IPS DF 6.9 (cell line): Measurements from ENCODE around the gene NUCB1.

Experiments used
- DNase-seq: peaks from one replicate; pipeline ENCODE4 v3.0.0-alpha.2; 2013; ENCODE audit warnings: low read depth, low spot score
- H3K27ac ChIP-seq: one replicate; pipeline ENCODE4 v1.5.1; 2013; ENCODE audit warnings: low read length, control low read depth
- H3K27me3 ChIP-seq: 2 replicates; pipeline ENCODE4 v1.6.1; 2013; ENCODE audit warnings: mild to moderate bottlenecking, low read length; ENCODE audit not compliant: control insufficient read depth, insufficient read depth
- H3K36me3 ChIP-seq: 2 replicates; pipeline ENCODE4 v1.6.1; 2013; ENCODE audit warnings: low read length; ENCODE audit not compliant: control insufficient read depth, insufficient read depth
- H3K4me1 ChIP-seq: 2 replicates; pipeline ENCODE4 v1.6.1; 2013; ENCODE audit warnings: low read length; ENCODE audit not compliant: control insufficient read depth, insufficient read depth
- H3K4me3 ChIP-seq: 2 replicates; pipeline ENCODE4 v1.5.1; 2013; ENCODE audit warnings: mild to moderate bottlenecking, low read length
- H3K9me3 ChIP-seq: 2 replicates; pipeline ENCODE4 v1.6.1; 2013; ENCODE audit warnings: low read length, inconsistent platforms; ENCODE audit not compliant: control insufficient read depth, insufficient read depth
- WGBS: extraction: QIAGEN DNeasy Blood & Tissue Kit; methylation state at CpG from one replicate; pipeline ENCODE4 v1.1.7; 2013; ENCODE audit warnings: mixed read lengths, missing lambda C conversion rate; ENCODE audit not compliant: insufficient read length, insufficient coverage; 5-methylcytosine and 5-hydroxymethylcytosine counted together

The NUCB1 gene

DNA sequence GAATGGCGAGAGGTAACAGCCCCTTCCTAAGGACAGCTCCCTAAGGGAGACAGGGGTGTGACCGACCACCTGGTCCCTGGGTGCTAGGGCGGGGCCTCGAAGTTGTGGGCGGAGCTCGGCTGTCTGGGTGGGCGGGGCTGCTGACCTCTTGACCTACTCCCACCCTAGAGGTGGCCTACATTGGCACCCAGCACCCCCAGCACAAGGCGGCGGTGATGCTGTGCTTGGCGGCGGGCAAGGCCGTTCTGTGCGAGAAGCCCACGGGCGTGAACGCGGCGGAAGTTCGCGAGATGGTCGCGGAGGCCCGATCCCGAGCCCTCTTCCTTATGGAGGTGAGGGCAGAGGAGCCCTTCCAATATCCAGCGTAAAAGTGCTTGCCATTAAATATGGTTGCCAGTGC is 35.8 kb downstream of the NUCB1 start:
- Histone ChIP-seq H3K4me3 (no peak overlapping the region), H3K36me3 (no peaks in the 10 kb centered on the region), H3K9me3 (no peaks in the 10 kb centered on the region), H3K27me3 (no peaks in the 10 kb centered on the region; the same call in 1 of the 2 replicates), H3K27ac (no peak overlapping the region), H3K4me1 (no peaks in the 10 kb centered on the region)
- no peak for DNase-seq
- no CpG with 5 or more reads among the region's 25 CpGs for WGBS

DNA sequence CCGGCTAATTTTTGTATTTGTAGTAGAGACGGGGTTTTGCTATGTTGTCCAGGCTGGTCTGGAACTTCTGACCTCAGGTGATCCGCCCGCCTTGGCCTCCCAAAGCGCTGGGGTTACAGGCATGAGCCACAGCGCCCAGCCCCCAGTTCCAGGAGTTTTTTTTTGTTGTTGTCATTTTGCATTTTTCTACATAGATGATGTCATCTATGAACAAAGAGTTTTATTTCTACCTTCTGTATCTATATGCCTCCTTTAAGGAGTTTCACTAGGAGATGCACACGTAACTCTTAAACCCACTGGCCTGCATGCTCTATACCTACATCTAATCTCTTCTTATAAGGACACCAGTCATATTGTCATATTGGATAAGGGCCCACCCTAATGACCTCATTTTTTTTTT is 38.1 kb downstream of the NUCB1 start:
- Histone ChIP-seq H3K27me3 (no peaks in the 10 kb centered on the region), H3K27ac (no peak overlapping the region), H3K4me3 (no peak overlapping the region), H3K9me3 (no peaks in the 10 kb centered on the region), H3K36me3 (no peaks in the 10 kb centered on the region), H3K4me1 (no peaks in the 10 kb centered on the region)
- no peak for DNase-seq
- no CpG with 5 or more reads among the region's 7 CpGs for WGBS

DNA sequence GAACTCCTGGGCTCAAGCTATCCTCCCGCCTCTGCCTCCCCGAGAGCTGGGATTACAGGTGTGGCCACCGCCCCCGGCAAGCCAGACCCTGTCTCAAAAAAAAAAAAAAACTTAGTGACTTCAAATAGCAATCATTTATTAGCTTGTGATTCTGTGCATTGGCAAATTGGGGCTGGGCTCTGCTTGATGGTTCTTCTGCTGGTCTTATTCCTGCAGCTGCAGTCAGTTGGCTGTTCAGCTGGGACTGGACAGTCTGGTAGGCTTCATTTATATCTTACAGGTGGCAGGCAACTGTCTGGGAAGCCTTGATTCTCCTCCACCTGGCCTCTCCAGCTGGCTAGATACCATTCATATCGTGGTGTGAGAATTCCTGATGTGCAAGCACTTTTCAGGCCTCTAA is 40.8 kb downstream of the NUCB1 start:
- Histone ChIP-seq H3K27ac (no peak overlapping the region), H3K9me3 (no peaks in the 10 kb centered on the region), H3K4me1 (no peaks in the 10 kb centered on the region), H3K27me3 (no peaks in the 10 kb centered on the region), H3K4me3 (no peak overlapping the region), H3K36me3 (no peaks in the 10 kb centered on the region)
- no CpG with 5 or more reads among the region's 5 CpGs for WGBS
- DNase-seq = no peak

DNA sequence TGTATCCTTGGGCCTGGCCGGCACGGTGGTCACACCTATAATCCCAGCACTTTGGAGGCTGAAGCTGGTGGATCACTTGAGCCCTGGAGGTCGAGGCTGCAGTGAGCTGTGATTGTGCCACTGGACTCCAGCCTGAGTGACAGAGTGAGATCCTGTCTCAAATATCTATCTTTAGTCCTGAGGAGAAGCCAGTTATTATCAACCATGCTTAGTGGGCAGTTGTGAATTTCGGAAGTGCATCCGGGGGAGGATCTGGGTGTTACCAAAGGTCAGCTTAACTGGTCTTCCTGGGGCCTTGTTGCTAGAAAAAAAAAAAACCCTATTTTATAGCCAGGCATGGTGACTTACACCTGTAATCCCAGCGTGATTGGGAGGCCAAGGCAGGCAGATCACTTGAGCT is 43.0 kb downstream of the NUCB1 start:
- Histone ChIP-seq H3K4me1 (no peaks in the 10 kb centered on the region), H3K27me3 (no peaks in the 10 kb centered on the region), H3K36me3 (no peaks in the 10 kb centered on the region), H3K27ac (no peak overlapping the region), H3K4me3 (no peak overlapping the region), H3K9me3 (no peaks in the 10 kb centered on the region)
- no CpG with 5 or more reads among the region's 6 CpGs for WGBS
- no peak for DNase-seq

DNA sequence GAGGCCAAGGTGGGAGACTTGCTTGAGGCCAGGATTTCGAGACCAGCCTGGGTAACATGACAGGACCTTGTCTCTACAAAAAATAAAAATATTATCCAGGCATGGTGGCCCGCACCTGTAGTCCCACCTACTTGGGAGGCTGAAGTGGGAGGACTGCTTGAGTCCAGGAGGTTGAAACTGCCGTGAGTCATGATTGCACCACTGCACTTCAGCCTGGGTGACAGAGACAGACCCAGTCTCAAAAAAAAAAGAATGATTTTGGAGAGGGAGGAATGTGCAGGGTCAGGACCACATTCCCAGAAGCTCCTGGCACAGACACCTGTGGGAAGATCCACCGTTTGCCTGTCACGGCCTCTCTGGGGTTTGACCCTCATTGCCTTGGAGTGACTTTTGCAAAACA is 45.3 kb downstream of the NUCB1 start:
- H3K9me3 ChIP-seq = no peaks in the 10 kb centered on the region
- no peaks in the 10 kb centered on the region for H3K36me3 ChIP-seq
- H3K27ac ChIP-seq = no peak overlapping the region
- no peak overlapping the region for H3K4me3 ChIP-seq
- no peaks in the 10 kb centered on the region for H3K27me3 ChIP-seq
- WGBS = no CpG with 5 or more reads among the region's 5 CpGs
- no peaks in the 10 kb centered on the region for H3K4me1 ChIP-seq
- no peak for DNase-seq

DNA sequence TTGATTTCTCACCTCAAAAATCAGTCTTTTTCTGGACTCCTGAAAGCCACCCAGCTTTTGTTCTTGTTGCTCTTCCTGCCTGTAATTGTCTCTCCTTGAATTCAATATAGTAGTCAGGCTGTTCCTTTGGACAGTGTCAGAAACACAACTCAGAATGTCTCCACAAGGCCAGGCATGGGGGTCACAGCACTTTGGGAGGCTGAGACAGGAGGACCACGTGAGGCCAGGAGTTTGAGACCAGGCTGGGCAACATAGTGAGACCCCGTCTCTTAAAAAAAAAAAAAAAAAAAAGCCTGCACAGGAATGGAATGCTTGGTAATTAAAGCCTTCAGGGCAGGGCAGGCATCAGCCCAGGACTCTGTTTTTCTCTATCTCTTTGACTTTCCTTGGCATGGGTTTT is 45.7 kb downstream of the NUCB1 start:
- Histone ChIP-seq H3K4me1 (no peaks in the 10 kb centered on the region), H3K4me3 (no peak overlapping the region), H3K27ac (no peak overlapping the region), H3K36me3 (no peaks in the 10 kb centered on the region), H3K27me3 (no peaks in the 10 kb centered on the region), H3K9me3 (no peaks in the 10 kb centered on the region)
- DNase-seq = no peak
- WGBS = no CpG with 5 or more reads among the region's 2 CpGs

DNA sequence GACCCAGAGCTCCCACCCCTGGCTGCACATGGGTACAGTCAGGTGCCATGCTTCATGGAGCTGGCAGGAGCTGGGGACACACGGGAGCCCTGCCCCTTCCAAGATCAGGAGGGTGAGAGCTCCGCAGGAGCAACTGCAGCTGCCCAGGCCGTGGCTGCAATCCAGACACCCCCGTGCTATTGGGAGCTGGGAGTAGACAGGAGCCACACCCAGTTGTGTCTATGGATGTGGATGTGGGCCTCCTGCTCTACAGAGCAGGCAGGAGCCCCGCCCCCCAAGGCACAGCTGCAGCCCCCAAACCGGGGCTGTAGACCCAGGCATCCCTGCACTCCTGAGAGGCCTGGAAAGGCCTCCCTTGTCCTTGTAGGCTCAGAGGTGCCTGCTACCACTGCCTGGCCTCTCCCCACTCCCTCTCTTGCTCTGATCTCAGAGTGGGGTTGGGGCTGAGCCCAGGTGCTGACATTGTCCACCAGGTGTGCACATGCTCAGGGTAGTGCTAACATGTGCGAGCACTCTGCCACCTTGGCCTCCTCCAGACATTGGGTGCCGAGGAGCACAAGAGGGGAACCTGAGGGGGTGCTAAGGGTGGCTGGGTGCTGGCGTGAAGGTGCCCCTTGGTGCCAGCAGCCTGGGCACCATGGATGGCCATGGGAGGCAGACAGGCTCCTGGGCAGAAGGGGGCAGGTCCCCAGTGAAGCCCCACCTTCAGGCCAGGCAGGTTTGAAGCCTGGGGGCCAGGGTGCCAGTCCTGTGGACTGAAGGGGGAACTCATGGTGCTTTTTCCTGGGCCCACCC is 46.5 kb downstream of the NUCB1 start:
- H3K4me1 ChIP-seq = no peaks in the 10 kb centered on the region
- no peaks in the 10 kb centered on the region for H3K27me3 ChIP-seq
- H3K9me3 ChIP-seq = no peaks in the 10 kb centered on the region
- no peak overlapping the region for H3K4me3 ChIP-seq
- H3K36me3 ChIP-seq = no peaks in the 10 kb centered on the region
- H3K27ac ChIP-seq = no peak overlapping the region
- WGBS = no CpG with 5 or more reads among the region's 9 CpGs
- DNase-seq = no peak

DNA sequence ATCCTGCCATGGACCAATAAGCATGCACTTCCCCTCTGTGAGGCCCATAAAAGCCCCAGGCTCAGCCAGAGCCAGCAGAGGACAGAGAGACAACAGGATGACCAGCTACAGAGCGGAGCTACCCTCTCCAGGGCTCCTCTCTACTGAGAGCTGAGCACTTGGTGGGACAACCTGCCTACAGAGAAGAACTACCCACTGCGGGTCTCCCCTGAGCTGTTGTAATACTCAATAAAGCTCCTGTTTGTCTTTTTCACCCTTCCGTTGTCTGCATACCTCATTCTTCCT is 47.1 kb downstream of the NUCB1 start:
- Histone ChIP-seq H3K36me3 (no peaks in the 10 kb centered on the region), H3K4me1 (no peaks in the 10 kb centered on the region), H3K27ac (no peak overlapping the region), H3K27me3 (no peaks in the 10 kb centered on the region), H3K4me3 (no peak overlapping the region), H3K9me3 (no peaks in the 10 kb centered on the region)
- DNase-seq = no peak
- WGBS = no CpG with 5 or more reads among the region's 3 CpGs

DNA sequence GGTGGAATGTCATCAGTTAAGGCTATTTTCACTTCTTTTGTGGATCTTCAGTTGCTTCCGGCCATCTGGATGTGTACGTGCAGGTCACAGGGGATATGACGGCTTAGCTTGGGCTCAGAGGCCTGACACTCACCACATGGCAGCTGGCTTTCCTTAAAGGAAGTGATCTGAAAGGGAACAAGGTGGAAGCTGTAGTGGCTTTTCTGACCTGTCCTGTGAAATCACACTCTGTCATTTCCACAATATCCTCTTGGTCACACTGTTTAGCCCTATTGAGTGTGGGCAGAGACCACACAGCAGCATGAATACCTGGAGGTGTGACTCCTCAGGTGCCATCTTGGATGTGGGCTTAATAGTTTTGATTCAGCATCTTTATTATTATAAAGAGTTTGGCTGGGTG is 50.0 kb downstream of the NUCB1 start:
- Histone ChIP-seq H3K27ac (no peak overlapping the region), H3K27me3 (no peaks in the 10 kb centered on the region), H3K36me3 (no peaks in the 10 kb centered on the region), H3K4me1 (no peaks in the 10 kb centered on the region), H3K9me3 (no peaks in the 10 kb centered on the region), H3K4me3 (no peak overlapping the region)
- DNase-seq = no peak
- no CpG with 5 or more reads among the region's 3 CpGs for WGBS

DNA sequence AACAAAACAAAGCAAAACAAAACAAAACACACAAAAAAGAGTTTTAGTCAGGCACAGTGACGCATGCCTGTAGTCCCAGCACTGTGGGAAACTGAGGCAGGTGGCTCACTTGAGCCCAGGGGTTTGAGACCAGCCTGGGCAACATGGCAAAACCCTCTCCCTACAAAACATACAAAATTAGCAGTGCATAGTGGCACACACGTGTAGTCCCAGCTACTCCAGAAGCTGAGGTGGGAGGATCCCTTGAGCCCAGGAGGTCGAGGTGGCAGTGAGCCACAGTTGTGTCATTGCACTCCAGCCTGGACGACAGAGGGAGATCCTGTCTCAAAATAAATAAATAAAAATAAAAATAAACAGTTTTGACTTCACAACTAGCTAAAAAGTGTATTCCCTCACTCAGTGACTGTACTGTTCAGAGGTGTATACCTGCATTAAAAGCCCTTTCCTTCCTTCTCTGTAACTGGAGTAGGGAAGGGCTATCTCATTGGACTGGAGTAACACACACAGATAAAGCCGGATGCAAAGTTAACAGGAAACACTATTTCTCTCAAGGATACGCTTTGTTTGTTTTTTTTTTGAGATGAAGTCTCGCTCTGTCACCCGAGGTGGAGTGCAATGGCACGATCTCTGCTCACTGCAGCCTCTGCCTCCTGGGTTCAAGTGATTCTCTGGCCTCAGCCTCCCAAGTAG is 50.9 kb downstream of the NUCB1 start:
- WGBS = no CpG with 5 or more reads among the region's 9 CpGs
- H3K36me3 ChIP-seq = no peaks in the 10 kb centered on the region
- H3K9me3 ChIP-seq = no peaks in the 10 kb centered on the region
- no peak for DNase-seq
- H3K27me3 ChIP-seq = no peaks in the 10 kb centered on the region
- H3K4me3 ChIP-seq = no peak overlapping the region
- no peaks in the 10 kb centered on the region for H3K4me1 ChIP-seq
- H3K27ac ChIP-seq = no peak overlapping the region

DNA sequence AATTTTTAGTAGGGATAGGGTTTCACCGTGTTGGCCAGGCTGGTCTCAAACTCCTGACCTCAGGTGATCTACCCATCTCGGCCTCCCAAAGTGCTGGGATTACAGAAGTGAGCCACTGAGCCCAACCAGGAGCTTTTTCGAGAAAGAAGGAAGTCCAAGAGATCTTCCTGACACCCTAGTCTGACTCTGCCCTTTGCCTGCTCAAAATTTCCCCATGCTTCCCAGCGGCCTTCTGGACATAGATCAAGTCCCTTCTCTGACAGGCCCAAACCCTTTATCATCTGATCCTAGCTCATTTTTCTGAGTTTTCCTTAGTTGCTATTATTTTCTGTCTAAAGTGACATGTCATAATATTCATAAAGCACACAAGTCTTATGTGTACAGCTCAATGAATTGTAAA is 53.0 kb downstream of the NUCB1 start:
- Histone ChIP-seq H3K27ac (no peak overlapping the region), H3K9me3 (no peaks in the 10 kb centered on the region), H3K27me3 (no peaks in the 10 kb centered on the region), H3K36me3 (peaks cover 10% of the 10 kb centered on the region; the same call in 1 of the 2 replicates), H3K4me1 (no peaks in the 10 kb centered on the region; the same call in 1 of the 2 replicates), H3K4me3 (no peak overlapping the region)
- WGBS = no CpG with 5 or more reads among the region's 4 CpGs
- DNase-seq = no peak
